Esophagus squamous epithelium (tissue), 4 donors: ENCODE measurements around the gene TEKT5.

Source experiments
- CTCF ChIP-seq, 6 experiments: fragments of 450-650 bp in 4 of 6; fragments of 200-600 bp in 2 of 6; sonication (generic) in 2 of 6; IDR thresholded peaks; one replicate each; pipeline ENCODE4 v1.5.1; 2016 to 2019; ENCODE audit warnings: antibody characterized with exemption in 6 of 6, mild to moderate bottlenecking in 4 of 6, moderate library complexity in 4 of 6
- POLR2A ChIP-seq, 4 donors: fragments of 450-650 bp; IDR thresholded peaks; one replicate each; pipeline ENCODE4 v1.6.1; 2017; ENCODE audit warnings: antibody characterized with exemption in 4 of 4, mild to moderate bottlenecking in 4 of 4, moderate library complexity in 3 of 4

GRCh38 chr16:10612649-10613179 is 82.0 kb downstream of the TEKT5 start:
- TF ChIP-seq CTCF (IDR thresholded peaks at IDR 0.05): no peak
- TF ChIP-seq POLR2A (IDR thresholded peaks at IDR 0.05): no peak
